Erythroblast (primary cell): ENCODE data around the gene IL17REL.

Experiments
- GATA1 ChIP-seq: IDR thresholded peaks from 2 replicates; pipeline ENCODE4 v1.6.1; 2011; ENCODE audit warnings: low read depth, mild to moderate bottlenecking, control low read depth, low read length, moderate library complexity
- POLR2A ChIP-seq: IDR thresholded peaks from 2 replicates; pipeline ENCODE4 v1.6.1; 2011; ENCODE audit warnings: mild to moderate bottlenecking, low read length

GRCh38 chr22:50016988-50017700 is 4.6 kb upstream of the IL17REL start:
- TF ChIP-seq POLR2A (no peak), GATA1 (no peak)
